ENCODE measurements around the gene CDC45. TPM values are rescaled to one million over a fixed set of nuclear protein-coding genes. Genes with fewer than 3 reads are reported as not detected.
"Not testable (repeated sequence)": the region's sequence is repeated elsewhere in the genome, so short reads cannot be mapped to it uniquely, and the experiment has no call there.

Gene CDC45
- total RNA-seq, 2 donors from 2014 or later = 64.2 to 99.9 TPM

DNA sequence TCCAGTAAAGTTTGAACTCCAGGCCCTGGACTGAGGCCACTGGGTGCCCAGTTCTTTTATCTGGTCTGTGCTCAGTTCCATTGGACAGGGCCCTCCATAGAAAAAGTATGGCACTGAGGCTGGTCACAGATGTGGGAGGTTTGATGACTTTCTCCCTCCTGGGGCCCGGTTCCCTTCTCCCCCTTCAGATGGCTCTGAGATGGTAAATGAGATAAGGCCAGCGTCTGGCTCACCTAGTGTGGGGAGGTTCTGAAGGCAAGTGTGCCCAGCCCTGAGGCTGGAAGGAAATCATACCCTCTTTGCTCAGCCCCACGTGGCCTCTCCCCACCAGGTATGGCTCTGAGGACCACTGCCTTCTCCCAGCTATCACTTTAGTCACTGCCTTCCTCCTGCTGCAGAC lies 45.9 kb downstream of the CDC45 start:
- H3K9me3 Mint-ChIP-seq = no peaks in the 10 kb centered on the region
- no peak overlapping the region for H3K27ac Mint-ChIP-seq
- no peak for ATAC-seq (replicated peaks)
- H3K4me1 Mint-ChIP-seq = no peaks in the 10 kb centered on the region
- peaks cover 17% of the 10 kb centered on the region for H3K27me3 Mint-ChIP-seq
- H3K4me3 Mint-ChIP-seq = no peak overlapping the region
- peaks cover 5% of the 10 kb centered on the region for H3K36me3 Mint-ChIP-seq (ENCODE audit: low read depth)

DNA sequence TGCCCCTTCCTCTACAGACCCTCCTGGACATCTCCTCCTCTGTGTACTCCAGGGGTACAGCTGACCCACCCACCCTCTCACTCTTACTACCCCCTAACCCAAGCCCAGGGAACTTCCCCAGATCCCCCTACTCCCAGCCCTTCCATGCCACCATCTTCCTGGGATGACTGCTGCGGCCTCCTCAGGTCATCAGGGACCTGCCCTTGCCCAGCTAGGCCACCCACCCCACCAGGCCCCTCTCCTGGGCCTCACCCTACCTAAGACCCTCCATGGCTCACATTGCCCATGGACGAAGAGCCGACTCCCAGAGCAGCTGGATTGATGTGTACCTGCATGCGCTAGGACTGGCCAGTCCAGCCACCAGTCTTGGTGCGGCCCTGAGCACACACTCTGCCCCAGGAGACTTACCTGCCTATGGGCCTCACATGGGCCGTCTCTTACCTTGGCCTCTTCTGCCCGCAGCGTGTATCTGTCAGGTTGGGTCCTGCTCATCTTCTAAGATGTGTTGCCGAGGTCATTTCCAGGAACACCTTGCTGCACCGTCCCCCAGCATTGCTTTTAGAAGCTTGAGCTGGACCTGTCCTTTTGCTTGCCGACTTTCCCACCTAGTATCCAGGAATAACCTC lies 46.5 kb downstream of the CDC45 start:
- no peak overlapping the region for H3K4me3 Mint-ChIP-seq
- no peak for ATAC-seq (replicated peaks)
- no peak overlapping the region for H3K27ac Mint-ChIP-seq
- peaks cover 17% of the 10 kb centered on the region for H3K27me3 Mint-ChIP-seq
- H3K36me3 Mint-ChIP-seq (ENCODE audit: low read depth) = peaks cover 5% of the 10 kb centered on the region
- H3K4me1 Mint-ChIP-seq = no peaks in the 10 kb centered on the region
- H3K9me3 Mint-ChIP-seq = no peaks in the 10 kb centered on the region

DNA sequence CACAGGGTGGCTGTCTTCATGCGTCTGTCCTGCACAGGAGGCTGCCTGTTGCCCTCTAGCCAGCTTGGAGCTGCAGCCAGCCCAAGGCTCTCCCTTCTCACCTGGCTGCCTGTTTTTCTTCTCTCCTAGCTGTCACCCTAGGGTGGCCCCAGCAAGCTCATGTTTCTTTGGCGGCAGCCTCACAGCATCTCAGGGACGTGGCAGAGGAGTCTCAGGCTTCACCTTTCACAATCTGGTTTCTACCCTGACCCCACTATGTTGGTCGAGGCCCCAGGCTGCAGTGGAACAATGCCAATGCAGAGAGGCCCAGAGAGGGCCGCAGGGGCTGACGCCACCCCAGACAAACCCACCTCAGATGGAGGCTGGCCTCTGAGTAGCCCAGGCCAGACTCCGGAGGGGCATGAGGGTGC lies 47.0 kb downstream of the CDC45 start:
- no peak for ATAC-seq (replicated peaks)
- Mint-ChIP-seq H3K27me3 (peaks cover 17% of the 10 kb centered on the region), H3K9me3 (no peaks in the 10 kb centered on the region), H3K4me3 (no peak overlapping the region), H3K27ac (no peak overlapping the region), H3K36me3 (ENCODE audit: low read depth) (peaks cover 5% of the 10 kb centered on the region), H3K4me1 (no peaks in the 10 kb centered on the region)

DNA sequence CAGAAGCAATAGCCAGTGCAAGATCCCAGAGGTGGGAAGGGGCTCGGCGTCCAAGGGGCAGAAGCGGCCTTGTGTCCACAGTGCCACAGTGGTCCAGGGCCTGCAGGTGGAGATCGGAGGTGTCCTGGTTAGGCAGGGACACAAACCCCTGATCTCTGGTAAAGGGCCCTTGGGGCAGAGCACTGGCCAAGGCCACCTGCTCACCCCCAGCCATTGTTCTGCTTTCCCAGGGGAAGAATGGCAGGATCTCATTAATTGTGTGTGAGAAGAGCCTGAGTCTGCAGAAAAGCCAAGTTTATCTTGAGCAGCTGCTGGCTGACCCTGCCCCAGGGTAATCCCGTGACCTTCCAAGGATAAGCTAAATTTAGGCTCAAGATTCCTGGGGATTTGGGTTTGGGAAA lies 47.6 kb downstream of the CDC45 start:
- H3K27me3 Mint-ChIP-seq = peaks cover 17% of the 10 kb centered on the region
- H3K9me3 Mint-ChIP-seq = no peaks in the 10 kb centered on the region
- no peak overlapping the region for H3K27ac Mint-ChIP-seq
- ATAC-seq (replicated peaks) = no peak
- no peaks in the 10 kb centered on the region for H3K4me1 Mint-ChIP-seq
- H3K4me3 Mint-ChIP-seq = no peak overlapping the region
- peaks cover 5% of the 10 kb centered on the region for H3K36me3 Mint-ChIP-seq (ENCODE audit: low read depth)

DNA sequence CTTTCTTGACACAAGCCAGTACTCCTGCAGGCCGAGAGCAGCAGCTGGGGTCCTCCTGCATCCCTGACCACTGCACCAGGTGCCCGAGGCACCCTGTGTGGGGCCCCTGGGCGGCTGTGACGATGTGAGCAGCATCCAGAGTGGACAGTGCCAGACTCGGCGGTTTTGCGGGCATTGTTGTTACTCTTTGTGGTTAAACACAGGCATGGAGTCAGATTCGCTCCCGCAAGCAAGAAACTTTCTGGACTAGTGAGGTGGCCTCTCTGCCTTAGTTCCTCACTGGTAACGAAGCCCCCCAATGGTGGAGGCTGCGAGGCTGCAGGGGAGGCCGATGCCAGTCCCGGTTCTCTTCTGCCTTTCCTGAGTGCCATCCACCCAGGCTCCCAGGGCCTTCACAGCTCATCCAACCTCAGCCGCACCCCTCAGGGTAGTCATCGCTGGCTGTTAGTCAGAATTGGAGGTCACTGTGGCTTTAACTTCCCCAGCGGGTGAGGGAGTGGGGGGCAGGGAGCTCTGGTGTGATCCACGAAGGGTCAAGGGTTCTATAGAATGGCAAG lies 48.2 kb downstream of the CDC45 start:
- ATAC-seq (replicated peaks) = no peak
- H3K9me3 Mint-ChIP-seq = no peaks in the 10 kb centered on the region
- H3K27me3 Mint-ChIP-seq = peaks cover 17% of the 10 kb centered on the region
- H3K36me3 Mint-ChIP-seq (ENCODE audit: low read depth) = peaks cover 5% of the 10 kb centered on the region
- H3K27ac Mint-ChIP-seq = no peak overlapping the region
- H3K4me1 Mint-ChIP-seq = no peaks in the 10 kb centered on the region
- no peak overlapping the region for H3K4me3 Mint-ChIP-seq

DNA sequence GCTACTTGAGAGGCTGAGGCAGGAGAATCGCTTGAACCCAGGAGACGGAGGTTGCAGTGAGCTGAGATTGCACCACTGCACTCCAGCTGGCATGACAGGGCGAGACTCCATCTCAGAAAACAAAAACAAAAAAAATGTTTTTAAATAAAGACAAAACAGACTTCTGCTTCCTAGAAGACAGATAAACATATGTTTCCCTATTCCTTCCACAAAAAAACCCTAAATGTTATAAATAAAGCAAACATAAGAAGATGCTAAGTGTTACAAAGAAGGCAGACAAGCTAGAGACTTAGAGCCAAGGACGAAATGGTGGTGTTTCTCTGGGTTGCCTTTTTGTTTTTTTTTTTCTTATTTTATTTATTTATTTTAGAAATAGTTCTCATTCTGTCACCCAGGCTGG lies 50.1 kb downstream of the CDC45 start:
- no peak overlapping the region for H3K27ac Mint-ChIP-seq
- ATAC-seq (replicated peaks) = no peak
- no peaks in the 10 kb centered on the region for H3K4me1 Mint-ChIP-seq
- peaks cover 2% of the 10 kb centered on the region for H3K36me3 Mint-ChIP-seq (ENCODE audit: low read depth)
- no peaks in the 10 kb centered on the region for H3K9me3 Mint-ChIP-seq
- H3K4me3 Mint-ChIP-seq = no peak overlapping the region
- H3K27me3 Mint-ChIP-seq = peaks cover 15% of the 10 kb centered on the region

DNA sequence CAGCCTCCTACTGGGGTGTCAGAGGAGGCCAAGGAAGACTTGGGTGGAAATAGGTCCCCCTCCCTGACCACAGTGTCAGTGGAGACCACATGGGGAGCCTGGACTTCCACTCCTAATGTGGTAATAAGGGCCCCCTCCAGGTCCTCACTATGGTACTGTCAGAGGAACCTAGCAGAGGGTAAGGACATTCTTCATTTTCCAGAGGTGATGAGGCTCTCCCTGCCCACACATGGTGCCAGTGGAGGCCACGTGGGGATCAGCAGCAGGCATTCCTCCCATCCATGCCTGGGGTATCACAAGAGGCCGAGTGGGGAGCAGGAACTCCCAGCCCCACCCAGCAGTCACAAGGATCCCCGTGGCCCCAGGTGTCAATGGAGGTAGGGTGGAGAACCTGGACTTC lies 51.0 kb downstream of the CDC45 start:
- peaks cover 14% of the 10 kb centered on the region for H3K27me3 Mint-ChIP-seq
- H3K36me3 Mint-ChIP-seq (ENCODE audit: low read depth) = no peaks in the 10 kb centered on the region
- H3K9me3 Mint-ChIP-seq = no peaks in the 10 kb centered on the region
- no peak overlapping the region for H3K4me3 Mint-ChIP-seq
- ATAC-seq (replicated peaks) = no peak
- H3K4me1 Mint-ChIP-seq = no peaks in the 10 kb centered on the region
- no peak overlapping the region for H3K27ac Mint-ChIP-seq

DNA sequence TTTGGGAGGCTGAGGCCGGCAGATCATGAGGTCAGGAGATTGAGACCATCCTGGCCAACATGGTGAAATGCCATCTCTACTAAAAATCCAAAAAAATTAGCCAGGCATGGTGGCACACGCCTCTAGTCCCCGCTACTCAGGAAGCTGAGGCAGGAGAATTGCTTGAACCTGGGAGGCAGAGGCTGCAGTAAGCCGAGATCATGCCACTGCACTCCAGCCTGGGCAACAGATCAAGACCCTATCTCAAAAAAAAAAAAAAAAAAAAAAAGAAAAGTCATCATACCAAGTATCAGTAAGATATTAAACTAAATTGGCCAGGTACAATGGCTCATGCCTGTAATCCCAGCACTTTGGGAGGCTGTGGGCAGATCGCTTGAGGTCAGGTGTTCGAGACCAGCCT lies 51.6 kb downstream of the CDC45 start:
- not testable (repeated sequence) for ATAC-seq (replicated peaks); H3K4me1 Mint-ChIP-seq; H3K36me3 Mint-ChIP-seq (ENCODE audit: low read depth); H3K27me3 Mint-ChIP-seq; H3K4me3 Mint-ChIP-seq; H3K9me3 Mint-ChIP-seq; H3K27ac Mint-ChIP-seq

DNA sequence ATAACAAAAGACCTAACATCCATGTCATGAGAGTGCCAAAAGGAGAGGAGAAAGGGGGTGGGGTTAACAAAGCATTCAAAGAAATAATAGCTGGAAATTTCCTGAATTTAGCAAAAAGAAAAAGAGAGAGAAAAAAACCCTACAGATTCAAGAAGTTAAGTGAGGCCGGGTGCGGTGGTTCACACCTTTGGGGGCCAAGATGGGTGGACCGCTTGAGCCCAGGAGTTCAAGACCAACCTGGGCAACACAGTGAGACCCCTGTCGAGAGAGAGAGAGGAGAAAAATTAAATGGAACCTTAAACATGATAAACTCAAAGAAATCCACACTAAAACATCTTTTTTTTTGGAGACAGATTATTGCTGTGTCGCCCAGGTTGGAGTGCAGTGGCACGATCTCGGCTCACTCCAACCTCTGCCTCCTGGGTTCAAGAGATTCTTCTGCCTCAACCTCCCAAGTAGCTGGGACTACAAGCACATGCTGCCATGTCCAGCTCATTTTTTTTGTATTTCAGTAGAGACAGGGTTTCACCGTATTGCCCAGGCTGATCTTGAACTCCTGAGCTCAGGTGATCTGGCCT lies 53.4 kb downstream of the CDC45 start:
- Mint-ChIP-seq H3K27me3 (peaks cover 4% of the 10 kb centered on the region), H3K4me3 (no peak overlapping the region), H3K9me3 (no peaks in the 10 kb centered on the region), H3K4me1 (no peaks in the 10 kb centered on the region), H3K36me3 (ENCODE audit: low read depth) (no peaks in the 10 kb centered on the region), H3K27ac (no peak overlapping the region)
- ATAC-seq (replicated peaks) = no peak

DNA sequence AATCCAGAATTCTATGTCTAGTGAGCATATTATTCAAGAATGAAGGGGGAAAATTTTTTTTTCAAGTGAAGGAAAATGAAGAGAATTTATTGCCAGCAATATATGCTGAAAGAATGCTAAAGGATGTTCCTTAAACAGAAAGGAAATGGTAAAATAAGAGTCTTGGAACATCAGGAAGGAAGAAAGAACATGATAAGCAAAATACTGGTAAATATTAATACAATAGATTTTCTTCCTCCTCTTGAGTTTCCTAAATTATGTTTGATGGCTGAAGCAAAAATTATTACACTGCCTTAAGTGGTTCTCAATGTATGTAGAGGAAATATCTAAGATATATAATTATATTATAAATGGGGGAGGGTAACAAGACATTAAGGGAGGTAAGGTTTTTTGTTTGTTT lies 54.1 kb downstream of the CDC45 start:
- Mint-ChIP-seq H3K36me3 (ENCODE audit: low read depth) (no peaks in the 10 kb centered on the region), H3K4me3 (no peak overlapping the region), H3K9me3 (no peaks in the 10 kb centered on the region), H3K27me3 (peaks cover 4% of the 10 kb centered on the region), H3K4me1 (no peaks in the 10 kb centered on the region), H3K27ac (no peak overlapping the region)
- no peak for ATAC-seq (replicated peaks)

DNA sequence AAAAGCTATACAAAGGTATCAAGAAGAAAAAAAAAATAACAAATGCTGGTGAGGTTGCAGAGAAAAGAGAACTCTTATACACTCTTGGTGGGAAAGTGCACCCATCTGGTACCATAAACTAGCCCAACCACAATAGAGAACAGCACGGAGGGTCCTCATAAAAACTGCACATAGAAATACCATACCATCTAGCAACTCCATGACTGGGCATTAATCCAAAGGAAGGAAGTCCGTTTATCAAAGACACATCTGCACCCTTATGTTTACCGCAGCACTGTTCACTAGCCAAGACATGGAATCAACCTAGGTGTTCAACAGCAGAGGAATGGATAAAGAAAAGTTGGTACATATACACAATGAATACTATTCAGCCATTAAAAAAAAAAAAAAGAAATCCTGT lies 55.3 kb downstream of the CDC45 start:
- Mint-ChIP-seq H3K4me3 (no peak overlapping the region), H3K4me1 (no peaks in the 10 kb centered on the region)

DNA sequence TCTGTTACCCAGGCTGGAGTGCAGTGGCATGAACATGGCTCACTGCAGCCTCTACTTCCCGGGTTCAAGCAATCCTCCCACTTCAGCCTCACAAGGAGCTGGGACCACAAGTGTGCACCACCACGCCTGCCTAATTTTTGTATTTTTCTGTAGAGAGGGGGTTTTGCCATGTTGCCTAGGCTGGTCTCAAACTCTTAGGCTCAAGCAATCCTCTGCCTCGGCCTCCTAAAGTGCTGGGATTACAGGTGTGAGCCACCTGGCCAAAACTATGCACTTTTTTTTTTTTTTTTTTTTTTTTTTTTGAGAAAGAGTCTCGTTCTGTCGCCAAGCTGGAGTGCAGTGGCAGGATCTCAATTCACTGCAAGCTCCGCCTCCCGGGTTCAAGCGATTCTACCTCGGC lies 56.8 kb downstream of the CDC45 start:
- no peak overlapping the region for H3K4me3 Mint-ChIP-seq
- peaks cover 4% of the 10 kb centered on the region for H3K27me3 Mint-ChIP-seq
- H3K36me3 Mint-ChIP-seq (ENCODE audit: low read depth) = no peaks in the 10 kb centered on the region
- H3K9me3 Mint-ChIP-seq = no peaks in the 10 kb centered on the region
- ATAC-seq (replicated peaks) = no peak
- H3K27ac Mint-ChIP-seq = no peak overlapping the region
- no peaks in the 10 kb centered on the region for H3K4me1 Mint-ChIP-seq

More for the DNA sequence above, 55.3 kb downstream of the CDC45 start:
- Mint-ChIP-seq H3K27ac (no peak overlapping the region), H3K27me3 (peaks cover 4% of the 10 kb centered on the region), H3K36me3 (ENCODE audit: low read depth) (no peaks in the 10 kb centered on the region), H3K9me3 (no peaks in the 10 kb centered on the region)
- no peak for ATAC-seq (replicated peaks)

DNA sequence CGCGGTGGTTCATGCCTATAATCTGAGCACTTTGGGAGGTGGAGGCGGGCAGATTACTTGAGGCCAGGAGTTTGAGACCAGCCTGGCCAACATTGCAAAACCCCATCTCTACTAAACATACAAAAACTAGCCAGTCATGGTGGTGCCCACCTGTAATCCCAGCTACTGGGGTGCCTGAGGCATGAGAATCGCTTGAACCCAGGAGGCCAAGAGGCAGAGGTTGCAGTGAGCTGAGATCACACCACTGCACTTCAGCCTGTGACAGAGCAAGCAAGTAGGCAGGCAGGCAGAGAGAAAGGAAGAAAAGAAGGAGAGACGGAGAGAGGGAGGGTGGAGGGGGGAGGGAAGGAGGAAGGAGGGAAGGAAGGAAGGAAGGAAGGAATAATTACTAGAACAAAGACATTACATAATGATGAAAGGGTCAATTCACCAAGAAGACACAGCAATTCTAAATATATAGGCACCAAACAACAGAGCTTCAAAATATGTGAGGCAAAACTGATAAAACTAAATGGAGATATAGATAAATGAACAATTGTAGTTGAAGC lies 58.3 kb downstream of the CDC45 start:
- Mint-ChIP-seq H3K27me3 (peaks cover 4% of the 10 kb centered on the region), H3K4me1 (no peaks in the 10 kb centered on the region), H3K9me3 (no peaks in the 10 kb centered on the region), H3K36me3 (ENCODE audit: low read depth) (no peaks in the 10 kb centered on the region), H3K4me3 (no peak overlapping the region), H3K27ac (no peak overlapping the region)
- no peak for ATAC-seq (replicated peaks)

DNA sequence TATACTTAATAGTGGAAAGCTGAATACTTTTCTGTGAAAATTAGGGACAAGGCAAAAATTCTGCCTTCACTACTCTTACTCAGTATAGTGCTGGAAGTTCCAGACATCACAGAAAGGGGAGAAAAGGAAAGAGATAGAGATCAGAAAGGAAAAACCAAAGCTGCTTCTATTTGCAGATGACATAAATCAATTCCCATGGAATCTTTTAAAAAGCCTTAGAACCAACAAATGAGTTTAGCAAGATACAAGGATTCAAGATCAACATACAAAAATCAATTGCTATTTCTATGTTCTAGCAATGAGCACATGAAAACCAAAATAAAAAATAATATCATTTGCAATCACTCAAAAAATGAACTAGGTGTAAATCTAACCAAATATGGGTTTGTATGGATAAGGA lies 60.7 kb downstream of the CDC45 start:
- Mint-ChIP-seq H3K4me3 (no peak overlapping the region), H3K27ac (no peak overlapping the region), H3K9me3 (no peaks in the 10 kb centered on the region), H3K27me3 (peaks cover 3% of the 10 kb centered on the region), H3K4me1 (no peaks in the 10 kb centered on the region), H3K36me3 (ENCODE audit: low read depth) (no peaks in the 10 kb centered on the region)
- ATAC-seq (replicated peaks) = no peak

DNA sequence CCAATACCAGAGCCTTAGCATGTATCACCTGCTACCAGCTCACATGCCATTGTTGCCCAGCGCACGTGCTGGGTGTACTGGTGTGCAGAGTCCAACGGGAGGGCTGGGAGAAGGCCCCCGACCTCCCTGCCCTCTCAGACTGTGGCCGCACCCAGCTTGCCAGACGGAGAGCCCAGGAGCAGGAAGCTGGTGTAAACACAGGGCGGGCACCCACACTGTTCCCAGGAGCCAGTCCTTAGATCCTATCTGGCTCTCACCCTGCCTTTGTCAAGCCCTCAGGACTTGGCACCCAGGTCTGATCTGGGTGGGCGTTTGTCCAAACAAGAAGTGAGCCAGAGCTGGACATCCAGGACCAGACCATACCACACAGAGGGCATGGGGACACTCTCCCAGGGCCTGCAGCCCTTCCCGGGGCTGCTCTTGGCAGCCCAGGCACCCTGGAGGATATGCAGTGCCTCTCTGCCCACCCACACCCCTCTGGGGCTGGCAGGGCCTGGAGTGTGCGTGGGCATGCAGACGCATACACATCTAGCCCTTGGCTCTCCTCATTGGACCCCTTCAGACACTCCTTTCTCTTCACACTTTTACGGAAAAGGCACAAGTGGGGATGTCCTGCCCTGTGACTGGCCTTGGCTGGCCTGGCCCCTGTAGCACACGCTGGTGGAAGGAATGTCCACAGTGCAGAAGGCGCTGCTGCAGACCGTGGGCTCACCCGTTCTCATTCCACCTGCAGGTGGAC lies 64.4 kb downstream of the CDC45 start:
- no peak for ATAC-seq (replicated peaks)
- Mint-ChIP-seq H3K27ac (no peak overlapping the region), H3K36me3 (ENCODE audit: low read depth) (no peaks in the 10 kb centered on the region), H3K4me1 (no peaks in the 10 kb centered on the region), H3K27me3 (peaks cover 3% of the 10 kb centered on the region), H3K9me3 (no peaks in the 10 kb centered on the region), H3K4me3 (no peak overlapping the region)
